GM19193 (cell line): ENCODE results near the gene CAST.

Experiments
- POLR2A ChIP-seq: IDR thresholded peaks from 4 replicates; pipeline ENCODE4 v1.6.1; 2011; ENCODE audit not compliant: insufficient read depth, insufficient read length; ENCODE audit errors: extremely low read depth

The CAST gene

DNA sequence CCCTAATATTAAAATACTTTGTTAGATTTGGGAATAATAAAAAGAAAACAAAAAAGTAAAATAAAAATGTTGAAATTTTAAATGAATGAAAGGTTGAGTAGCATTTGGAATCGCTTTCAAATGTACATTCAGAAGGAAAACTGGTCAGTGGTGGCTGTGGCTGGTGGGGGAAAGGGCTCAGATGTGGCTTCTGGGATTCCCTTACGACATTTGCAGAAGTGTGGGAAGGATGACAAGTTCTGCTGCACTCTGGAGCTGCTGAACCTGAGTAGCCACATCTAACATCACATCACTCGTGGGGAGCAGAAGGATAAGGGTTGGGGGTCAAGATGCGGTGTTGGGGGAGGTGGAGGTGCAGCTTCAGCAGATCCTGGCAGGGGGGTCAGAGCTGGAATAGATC is 25.6 kb upstream of the CAST start:
- TF ChIP-seq POLR2A: no peak

DNA sequence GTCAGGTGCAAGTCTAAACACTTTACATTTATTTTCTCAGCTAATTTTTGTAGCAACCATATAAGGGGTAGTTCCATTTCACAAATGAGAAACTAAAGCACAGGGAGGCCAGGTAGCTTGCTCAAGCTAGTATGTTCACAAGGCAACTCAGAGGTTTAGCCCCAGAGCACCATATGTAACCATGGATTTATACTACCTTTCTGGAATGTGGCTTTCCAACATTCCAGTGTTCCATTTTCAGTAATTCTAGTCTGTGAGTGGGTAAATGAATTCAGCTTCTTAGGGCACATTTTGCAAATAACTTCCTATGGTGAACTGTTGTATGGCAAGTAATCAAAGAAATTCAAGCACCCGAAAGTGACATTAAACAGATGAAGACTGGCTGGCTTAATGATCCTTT is 25.0 kb upstream of the CAST start:
- TF ChIP-seq POLR2A: no peak

- no peak for TF ChIP-seq POLR2A
Observed at GRCh38 chr5:96638561-96638960, 23.6 kb upstream of the CAST start.

DNA sequence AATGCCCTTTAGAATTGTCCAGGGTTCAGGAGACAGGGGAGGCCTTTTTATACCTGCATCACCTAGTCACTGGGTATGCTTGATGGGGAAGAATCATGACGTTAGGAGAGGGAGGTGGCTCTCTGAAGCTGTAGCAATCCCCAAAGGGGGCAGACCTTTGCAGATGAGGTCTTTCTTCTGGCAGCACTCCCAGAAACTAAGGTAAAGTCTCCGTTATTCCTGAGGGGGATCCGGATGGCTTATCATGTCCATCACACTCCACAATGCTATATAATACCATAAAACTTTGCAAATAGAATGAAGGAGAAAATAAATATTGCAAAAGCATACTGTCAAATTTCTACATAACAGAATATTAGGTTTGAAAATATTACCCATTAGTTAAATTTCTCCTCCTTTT is 21.5 kb upstream of the CAST start:
- no peak for TF ChIP-seq POLR2A

DNA sequence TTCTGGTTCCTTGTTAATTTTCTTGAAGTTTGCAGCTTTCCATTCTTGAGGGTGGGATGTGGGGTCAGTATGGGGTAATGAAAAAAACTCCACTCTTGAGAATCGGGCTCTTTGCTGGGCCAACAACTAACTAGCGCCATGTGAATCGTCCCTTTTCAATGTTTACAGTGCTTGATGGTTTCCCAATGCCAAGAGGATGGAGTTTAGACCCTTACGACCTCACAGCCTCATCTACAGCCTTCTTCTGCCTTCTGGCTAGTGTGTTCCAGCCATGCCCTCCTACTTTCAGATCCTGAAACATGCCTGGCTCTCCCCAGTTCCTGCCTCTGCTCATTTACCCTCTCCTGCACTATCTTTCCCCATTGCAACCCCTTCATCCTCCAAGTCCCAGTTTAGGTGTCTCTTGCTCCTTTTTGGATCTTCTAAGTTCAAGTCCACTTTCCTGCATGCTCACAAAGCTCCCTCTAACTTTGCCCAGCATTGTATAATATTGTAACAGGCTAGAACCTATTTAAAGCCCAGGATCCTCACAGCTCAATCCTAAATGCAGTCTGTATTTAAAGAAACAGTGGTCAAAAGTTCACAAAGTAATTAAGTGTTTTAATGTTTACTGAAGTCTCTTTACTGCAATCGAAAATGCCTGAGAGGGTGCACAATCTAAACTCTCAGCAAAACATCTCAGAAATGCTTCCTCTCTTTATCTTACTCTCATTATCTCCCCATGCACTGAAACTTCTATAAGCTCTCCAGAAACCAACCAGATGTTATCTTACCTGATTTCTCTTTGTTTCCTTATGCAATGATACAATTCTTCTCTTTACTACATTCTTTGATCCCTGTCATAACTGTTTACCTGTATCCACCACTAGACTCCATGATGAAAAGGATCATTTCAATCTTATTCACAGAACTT is 20.6 kb upstream of the CAST start:
- no peak for TF ChIP-seq POLR2A

DNA sequence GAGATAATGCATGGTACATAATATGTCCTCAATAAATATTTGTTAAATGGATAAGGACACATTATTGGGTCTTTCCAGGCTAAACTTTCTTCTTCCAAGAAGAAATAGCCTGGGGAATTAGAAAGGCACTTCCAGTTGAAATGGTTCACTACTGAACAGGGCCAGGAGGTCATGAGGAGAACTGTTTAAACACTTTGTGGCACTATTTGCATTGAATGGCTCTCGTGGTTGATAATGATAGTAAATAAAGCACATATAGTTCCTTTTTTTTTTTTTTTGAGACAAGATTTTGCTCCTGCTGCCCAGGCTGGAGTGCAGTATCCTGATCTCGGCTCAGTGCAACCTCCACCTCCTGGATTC is 19.9 kb upstream of the CAST start:
- TF ChIP-seq POLR2A: no peak

- no peak for TF ChIP-seq POLR2A
Observed at GRCh38 chr5:96645091-96645490, 17.1 kb upstream of the CAST start.

DNA sequence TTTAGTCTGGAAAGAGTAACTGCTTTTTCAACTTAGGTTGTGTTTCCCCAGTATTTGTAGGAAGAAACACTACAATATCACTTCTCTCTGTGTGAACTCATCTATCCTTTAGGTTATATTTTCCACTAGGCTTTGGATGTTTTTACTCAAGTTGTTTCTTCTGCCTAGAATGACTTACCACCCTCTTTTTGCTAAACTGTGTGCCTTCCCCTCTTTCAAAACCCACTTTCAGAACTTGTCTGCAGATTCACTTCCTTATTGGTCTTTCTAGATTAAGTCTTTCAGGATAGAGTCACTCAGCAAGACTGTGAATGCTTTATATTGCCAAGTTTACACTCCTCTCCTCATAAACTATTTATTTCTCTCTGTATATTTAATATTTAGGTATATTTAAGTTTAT is 14.2 kb upstream of the CAST start:
- TF ChIP-seq POLR2A: no peak

- no peak for TF ChIP-seq POLR2A
Observed at GRCh38 chr5:96648593-96648992, 13.6 kb upstream of the CAST start.

- TF ChIP-seq POLR2A: no peak
Observed at GRCh38 chr5:96649251-96649662, 12.9 kb upstream of the CAST start.

DNA sequence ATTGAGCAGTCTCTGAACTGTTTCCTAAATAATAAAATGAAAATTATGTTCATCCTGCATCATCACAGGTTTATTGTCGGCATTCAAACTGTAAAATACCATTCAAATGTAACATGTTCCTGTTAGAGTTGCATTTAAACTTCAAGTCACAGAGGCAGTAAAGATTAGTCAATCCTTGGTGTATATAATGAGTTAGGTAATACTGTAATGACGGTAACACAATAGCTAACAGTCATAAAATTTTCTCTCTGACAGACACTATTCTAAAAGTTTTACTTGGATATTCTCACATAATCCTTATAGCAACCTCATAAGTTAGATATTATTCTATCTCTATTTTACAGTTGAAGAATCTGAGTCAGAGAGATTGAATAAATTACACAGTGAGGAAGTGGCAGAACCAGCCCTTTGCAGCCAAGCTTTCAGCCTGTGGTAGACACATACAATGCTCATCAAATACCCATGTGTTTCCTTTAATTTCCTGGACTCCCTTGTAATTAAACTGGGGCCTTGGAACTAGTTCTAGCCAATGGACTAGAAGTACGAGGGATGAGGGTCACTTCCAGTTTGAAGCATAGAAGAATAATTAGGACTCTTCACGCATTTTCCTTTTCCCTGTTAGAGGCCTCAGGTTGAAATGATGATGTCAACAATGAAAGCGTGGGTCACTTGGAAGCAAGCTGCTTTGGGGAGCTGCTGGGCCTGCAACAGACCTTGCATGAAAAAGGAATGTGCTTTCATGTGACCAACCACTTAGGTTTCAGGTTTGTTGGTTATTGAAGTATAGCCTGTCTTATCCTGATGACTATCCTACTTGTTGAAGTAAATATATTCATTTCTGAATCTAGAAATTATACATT is 12.3 kb upstream of the CAST start:
- no peak for TF ChIP-seq POLR2A

GRCh38 chr5:96651047-96651446 is 11.1 kb upstream of the CAST start:
- TF ChIP-seq POLR2A: no peak

DNA sequence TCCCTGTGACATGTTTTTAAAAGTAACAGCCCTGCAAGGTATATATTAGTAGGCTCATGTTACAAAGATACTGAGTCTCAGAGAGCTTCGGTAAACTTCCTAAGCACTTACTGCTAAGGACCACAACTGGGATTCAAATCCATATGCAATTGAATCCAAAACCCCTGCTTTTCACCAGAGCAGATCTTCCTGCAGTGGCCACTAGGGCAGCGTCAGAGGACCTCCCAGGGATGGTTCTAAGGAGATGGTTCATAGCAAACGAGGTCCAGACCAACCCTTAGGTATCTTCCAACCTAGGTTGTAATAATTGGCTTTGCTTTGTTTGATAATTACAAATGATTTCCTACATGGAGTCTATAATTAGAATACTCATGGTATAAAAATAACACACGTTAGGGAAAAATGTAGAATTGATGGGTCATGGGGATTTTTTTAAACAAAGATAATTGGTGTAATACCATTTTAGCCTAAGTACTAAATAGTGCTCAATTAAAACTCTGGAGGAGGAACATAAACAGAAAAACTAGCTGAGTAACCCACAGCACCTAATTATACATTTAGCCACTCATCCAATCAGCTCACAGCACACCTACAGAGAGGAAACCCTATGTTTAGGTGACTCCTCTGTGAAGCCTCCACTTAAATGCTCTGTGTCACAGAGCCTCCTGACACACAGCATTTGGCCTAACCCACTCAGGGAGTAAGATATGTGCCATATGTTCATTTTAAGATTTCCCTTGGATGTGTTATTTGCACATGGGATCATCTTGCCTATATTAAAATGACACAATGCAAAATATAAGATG is 10.0 kb upstream of the CAST start:
- no peak for TF ChIP-seq POLR2A

- TF ChIP-seq POLR2A: no peak
Observed at GRCh38 chr5:96652769-96653454, 9.3 kb upstream of the CAST start.

- TF ChIP-seq POLR2A: no peak
Observed at GRCh38 chr5:96654209-96654608, 8.0 kb upstream of the CAST start.

- TF ChIP-seq POLR2A: no peak
Observed at GRCh38 chr5:96655085-96655484, 7.1 kb upstream of the CAST start.
